ENCODE data around the gene LBHD2.

LBHD2 gene

DNA sequence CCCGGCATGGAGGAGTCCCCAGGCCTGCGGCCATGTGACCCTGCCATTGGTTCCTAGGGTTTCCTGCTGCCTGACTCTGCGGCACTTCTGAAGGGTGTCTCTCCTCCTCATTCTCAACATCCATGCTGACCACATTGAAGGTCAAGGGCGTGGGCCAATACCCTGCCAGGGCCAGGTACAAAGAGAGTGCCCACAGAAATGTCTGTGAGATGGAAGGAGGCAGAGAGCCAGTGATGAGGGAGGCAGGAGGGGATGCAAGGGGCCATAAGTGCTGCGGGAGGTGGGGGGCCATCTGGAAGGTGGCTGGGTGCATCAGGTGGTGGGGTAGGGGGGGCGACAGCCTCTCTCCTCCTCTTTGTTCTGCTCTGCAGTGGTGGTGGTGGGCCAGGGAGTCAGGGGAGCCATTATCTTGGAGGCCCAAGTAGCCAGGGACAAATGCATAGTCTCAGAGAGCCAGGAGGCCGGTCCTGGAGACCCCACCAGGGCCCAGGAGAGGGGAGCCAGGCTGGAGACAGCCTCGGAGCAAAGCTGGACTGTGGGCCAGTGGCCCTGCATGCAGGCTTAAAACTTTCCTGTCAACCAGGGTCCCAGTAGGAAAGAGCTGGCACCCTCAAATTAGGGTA is 13.6 kb upstream of the LBHD2 start:
- DNase-seq: no peak

DNA sequence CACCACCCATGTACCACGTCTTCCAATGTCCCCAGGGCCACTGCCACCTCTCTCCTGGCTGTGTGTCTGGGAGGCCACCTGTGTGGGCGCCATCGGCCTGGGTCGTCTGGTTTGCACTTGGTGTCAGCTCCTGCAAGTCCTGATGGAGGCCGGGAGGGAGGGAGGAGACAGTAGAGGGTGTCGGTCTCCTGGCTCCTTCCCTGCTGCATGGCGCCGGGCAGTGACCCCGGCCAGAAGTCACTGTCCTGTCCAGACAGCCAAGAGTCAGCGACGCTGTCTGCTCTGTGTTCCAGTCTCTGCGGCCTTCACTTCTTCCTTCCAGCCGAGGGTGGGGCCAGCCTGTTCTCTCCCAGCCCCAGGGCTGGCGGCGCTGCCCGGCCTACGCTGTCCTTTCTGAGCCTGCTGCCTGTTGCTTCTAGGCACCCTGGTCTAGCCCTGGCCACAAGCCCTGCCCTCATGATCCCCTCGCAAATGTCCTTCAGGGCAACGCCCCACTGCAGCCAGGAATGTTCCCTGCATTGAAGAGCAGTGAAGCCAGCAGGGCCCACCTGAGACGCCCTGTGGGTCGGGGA is 13.0 kb upstream of the LBHD2 start:
- DNase-seq: no peak

DNA sequence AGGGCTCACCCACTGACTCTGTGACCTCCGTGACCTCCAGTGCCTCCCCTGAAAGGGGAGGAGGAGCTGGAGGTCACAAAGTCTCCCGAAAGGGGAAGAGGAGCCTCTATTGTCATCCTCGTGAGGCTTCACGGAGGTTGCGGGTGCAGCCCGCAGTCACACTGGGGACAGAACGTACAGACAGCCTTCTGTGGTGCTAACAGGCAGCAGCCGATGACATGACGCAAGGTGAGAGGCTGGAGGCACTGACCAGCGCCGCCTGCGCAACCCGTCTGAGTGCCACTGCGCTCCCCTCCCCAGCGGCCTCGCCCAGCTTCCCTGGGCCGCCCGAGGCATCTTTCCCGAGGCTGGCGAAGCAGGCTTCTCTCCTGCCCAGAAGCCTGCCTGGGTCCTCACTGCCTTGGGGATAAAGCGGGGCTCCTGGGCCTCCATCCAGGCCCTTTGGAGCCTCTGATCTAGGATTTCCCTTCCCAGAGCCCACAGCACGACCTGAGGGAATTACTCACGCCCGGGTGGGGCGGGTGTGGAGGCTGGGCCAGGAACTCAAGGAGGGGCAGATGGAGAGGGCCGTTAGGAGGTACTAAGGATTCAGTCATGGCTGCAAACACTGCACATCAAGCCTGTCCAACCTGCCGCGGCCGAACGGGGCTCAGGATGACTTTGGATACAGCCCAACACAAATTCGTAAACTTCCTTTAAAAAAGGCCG is 12.3 kb upstream of the LBHD2 start:
- no peak for DNase-seq

DNA sequence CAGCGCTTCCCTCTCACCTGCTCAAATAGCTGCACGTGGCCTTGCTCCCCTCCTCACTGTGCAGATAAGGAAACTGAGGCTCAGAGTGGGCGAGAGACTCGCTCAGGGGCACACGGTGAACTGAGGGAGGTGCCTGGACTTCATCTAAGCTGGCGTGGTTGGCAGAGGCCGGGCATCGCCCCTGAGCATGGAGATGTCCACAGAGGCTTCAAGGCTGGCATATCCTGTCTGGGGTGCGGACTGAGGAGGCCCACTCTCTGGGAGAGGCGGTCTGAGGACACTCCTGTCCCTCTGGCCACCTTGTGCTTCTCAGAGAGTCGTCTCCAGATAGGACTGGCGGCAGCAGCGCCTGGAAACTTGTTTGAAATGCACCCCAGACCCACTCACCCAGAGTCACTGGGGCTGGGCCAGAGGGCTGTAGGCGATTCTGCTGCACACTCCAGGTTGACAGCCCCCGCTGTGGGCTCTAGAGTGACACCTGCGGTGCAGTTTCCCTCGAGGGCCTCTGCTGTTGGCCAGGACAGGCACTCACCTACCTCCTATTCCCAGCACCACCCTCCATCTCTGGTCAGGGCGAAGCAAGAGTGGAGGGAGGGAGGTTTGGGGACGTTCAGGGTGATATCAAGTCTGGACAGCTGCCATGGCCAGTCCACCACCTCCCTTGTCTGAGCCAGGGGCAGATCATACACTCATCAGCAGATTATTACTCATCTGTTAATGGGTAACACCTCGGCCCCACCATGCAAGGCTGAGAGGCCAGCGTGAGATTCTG is 11.2 kb upstream of the LBHD2 start:
- DNase-seq: no peak

DNA sequence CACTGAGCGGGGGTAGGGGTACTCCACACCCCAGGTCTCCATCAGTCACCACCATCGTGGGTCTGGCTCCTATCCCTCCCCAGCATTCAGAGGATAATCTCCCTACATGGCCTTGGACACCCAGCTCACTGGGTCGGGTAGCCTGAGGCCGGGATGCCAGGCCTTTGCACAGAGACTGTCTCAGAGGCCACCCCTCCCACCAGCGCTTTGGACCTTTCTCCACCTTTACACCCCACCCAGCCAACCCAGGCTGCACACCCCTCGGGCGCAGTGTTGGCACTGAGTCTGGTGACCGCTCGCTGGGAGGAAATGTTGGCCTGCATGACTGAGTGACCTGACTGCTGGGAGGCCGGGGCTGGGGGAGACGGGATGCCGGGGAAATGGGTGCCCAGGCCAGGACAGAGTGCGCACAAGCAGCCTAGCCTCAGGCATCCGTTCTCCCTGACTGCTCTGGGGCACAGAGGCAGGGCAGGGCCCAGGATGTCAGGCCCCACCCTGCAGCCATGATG is 10.6 kb upstream of the LBHD2 start:
- DNase-seq: no peak

DNA sequence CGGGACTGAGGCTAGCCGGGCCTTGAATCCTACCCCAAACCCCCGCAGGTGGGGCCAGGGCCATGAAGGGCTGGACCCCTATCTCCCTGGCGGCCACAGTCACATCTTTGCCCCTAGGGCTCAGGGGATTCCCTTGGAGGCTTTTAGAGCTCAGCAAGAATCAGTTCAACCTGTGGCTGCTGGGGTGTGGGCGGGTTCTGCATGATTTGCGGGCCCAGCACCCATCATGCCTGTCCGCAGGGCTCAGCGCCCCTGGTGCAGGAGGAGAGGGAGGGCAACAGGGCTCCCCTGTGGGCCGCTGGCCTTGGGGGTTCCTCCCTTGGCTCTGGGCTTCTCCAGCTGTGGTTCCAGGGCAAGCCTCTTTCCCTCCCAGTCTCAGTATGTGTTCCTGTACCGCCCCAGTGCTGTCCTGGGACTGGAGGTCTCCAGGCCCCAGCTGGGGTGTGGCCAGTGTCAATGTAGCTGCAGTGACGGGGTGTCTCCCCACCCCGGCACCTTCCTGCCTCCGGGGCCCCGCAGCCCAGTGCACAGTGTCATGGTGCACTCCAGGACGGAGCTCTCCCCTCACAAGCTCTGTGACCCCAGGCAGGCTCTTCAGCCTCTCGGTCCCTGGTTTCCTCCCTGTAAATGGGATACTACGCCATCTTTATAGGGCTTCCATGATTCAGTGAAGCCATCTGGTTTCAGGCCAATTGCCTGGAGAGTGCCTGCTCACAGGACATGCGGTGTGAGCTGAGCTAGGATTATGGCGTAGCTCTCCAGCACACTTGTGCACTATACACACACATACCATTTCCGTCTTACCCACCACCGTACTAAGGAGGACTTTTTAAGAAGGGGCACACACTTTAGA is 9.9 kb upstream of the LBHD2 start:
- DNase-seq: no peak

DNA sequence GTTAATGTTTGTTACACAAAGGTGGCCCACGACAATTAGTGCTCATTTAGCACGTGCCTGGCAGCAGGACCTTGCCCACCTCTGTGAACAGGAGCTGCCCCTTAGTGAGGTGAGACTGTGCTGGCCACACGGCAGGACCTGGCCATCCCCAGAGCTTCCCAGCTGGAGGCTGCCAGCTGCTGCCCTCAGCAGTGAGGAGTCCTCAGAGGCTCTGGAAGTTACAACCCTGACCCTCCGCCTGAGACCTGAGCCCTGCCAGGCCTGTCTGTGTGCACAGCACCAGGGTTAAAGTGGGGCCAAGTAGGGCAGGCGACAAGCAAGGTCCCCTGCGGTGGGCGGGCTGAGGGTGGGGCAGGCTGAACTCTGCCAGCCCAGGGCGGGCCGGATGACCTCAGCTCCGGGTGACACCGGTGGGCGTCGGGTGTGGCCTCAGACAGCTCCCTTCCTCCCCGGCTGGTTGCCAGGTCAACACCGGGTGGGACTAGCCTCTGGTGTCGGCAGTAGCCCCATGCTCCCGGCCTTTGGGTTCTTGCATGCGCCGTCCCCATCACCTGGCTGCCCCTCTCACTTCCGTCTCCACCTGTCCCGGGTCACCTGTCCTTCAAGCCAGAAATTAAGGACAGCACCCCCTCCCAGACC is 9.2 kb upstream of the LBHD2 start:
- DNase-seq: no peak

DNA sequence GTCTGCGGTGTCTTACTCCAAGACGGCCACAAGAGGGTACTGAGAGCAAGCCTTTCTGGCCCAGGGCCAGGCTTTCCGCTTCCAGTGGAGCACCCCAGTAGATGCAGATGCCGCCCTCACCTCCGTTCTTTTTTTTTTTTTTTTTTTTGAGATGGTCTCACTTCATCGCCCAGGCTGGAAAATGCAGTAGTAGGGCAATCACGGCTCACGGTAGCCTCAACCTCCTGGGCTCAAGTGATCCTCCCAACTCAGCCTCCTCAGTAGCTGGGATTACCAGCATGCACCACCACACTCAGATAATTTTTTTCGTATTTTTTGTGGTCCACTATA is 5.6 kb upstream of the LBHD2 start:
- DNase-seq: peak; percentile 89

DNA sequence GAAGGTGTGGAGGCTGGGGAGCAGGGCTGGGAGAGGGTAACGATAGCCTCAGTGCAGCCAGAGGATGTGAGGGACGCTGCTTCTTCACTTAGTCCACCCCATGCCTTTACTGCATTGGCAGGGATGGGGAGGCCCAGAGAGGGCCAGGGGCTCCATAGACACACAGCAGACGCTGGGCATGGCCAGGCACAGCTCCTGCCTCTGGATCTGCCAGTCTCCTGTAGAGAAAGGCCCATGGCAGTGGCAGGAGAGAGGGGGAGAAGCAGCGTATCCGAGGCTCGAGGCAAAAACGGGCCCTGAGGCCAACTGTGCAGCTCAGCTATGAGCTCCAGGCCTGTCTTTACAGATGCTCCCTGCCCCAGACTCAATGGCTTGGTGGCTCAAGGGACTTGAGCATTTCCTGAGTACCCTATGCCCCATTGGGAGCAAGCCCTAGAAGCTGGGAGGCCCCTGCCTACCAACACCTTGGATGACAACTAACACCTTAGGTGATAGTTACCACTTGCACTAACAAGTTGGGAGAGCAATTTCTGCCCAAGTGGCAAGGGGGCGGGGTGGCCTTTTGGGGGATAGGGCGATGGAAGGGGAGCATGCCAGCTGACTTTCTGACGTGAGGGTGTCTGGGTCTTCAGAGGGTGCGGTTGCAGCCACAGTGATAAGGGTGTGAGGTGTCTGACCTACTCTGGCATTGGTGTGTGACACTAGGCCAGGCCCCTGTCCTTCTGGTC is 5.0 kb upstream of the LBHD2 start:
- no peak for DNase-seq

DNA sequence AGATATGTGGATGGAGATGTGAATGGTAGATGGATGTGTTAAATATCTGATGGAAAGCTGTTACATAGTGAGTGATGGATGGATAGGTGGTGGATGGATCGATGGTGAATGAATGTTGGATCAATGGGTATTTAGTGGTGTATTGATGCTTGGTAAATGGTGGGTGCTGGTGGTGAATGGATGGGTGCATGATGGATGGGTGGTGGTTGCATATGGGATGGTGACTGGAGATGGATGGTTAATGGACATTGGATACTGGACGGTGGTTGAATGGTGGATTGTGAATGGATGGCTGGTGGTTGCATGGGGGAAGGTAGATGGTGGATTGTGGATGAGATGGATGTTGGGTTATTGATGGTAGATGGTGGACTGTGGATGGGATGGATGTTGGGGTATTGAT is 2.1 kb upstream of the LBHD2 start:
- no peak for DNase-seq

DNA sequence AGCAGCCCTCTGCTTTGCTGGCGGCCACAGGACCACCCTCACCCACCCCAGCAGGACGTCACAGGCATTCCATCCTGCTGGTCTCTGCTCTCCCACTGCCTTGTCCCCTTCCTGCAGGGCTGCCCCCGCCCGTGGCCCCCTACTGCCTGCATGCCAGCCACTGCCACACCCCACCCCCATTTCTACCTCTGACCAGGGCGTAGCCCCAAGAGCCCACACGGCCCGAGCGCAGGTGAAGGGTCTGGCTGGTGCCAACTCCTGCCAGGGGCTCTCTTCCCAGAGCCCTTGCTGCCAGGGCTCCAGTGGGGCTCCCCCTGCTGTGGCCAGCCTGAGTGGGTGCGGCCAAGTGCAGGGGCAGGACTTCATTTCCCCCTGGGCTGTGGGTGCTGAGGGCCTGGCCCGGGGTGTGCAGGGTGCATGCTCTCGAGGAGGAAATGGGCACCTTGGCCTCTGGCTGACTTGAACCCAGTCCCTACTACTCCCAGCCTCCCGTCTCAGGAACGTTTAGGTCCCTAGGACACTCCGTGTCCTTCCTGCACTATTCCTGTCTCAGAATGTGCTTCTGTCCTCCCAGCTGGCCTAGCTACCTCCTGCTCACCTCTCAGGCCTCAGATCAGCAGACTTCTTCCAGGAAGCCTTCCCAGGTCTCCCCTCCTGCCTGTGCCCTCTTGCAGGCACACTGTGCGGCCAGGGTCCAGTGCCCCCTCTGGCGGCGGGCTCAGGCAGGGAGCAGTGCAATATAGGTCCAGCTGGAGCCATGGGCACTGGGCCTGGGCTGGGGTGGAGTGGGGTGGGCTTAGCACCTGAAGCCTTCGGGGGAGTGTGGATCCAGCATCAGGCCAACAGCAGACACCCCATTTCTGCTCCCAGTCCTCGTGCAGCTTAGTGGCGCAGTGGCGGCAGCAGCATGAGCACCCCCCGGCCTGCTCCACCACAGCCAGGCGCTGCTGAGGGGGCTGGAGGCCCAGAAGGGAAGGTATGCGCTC is 1.4 kb downstream of the LBHD2 start:
- DNase-seq: no peak

DNA sequence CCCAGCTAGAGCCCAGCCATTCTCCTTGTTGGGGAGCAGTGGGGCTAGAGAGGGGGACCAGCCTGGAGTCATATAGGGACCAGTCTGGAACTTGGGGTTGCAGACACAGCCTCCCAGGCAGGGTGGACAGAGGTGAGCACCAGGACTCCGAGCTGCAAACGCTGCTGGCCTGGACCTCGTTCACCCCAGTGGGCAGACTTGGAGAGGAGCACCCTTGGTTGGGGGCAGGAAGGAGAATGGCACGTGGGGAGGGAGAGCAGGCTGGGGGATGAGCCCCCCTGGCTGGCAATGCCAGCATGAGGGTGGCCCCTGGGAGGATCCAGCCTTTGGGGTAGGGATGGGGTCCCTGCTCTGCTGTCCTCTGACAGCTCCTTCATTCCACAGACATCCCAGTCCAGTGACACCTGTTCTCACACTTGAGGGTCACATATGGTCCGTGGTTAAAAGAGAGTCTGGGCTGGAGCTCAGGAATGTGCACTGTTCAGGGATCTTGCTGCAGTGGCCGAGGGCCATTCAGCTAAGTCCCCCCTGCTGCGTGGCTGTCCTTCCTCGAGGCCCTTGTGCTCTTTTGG is 2.8 kb downstream of the LBHD2 start:
- DNase-seq: no peak

DNA sequence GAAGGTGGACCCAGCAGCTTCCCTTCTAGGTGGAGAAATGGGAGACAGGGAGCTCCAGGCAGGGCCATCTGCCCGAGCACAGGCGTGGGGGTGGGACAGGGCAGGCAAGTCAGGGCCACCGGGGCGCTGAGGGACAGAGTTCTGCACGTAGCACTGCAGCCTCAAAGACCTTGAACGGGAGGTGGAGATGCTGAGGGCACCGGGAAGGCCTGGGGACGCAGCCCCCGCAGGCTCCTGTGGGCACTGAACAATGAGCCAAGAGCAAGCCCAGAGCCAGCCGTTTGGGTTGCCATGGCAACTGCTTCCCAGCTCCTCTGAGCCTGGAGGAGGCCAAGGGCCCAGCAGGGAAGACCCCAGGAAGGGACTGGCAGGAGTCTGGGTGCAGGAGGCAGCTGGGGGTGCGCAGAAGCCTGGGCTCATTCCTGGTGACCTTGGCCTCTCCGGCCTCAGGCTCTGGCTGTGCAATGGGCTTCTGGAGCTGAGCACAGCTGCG is 3.4 kb downstream of the LBHD2 start:
- DNase-seq: peak; percentile 38

DNA sequence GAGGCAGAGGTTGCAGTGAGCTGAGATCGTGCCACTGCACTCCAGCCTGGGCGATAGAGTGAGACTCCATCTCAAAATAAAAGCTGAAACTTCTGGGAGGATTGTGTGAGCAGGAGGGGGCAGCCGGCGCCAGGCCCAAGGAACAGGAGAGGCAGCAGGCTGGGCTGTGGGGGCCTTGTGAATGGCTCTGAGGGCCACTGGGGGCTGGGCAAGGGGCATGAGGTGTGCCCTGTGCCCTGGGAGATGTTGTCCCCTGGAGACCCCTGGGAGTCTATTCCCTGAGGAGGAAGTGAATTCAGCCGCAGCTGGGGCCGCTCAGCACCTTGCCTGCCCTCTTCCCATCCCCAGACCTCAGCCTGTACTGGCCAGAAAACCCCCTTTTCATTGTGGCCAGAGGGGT is 4.9 kb downstream of the LBHD2 start:
- no peak for DNase-seq

DNA sequence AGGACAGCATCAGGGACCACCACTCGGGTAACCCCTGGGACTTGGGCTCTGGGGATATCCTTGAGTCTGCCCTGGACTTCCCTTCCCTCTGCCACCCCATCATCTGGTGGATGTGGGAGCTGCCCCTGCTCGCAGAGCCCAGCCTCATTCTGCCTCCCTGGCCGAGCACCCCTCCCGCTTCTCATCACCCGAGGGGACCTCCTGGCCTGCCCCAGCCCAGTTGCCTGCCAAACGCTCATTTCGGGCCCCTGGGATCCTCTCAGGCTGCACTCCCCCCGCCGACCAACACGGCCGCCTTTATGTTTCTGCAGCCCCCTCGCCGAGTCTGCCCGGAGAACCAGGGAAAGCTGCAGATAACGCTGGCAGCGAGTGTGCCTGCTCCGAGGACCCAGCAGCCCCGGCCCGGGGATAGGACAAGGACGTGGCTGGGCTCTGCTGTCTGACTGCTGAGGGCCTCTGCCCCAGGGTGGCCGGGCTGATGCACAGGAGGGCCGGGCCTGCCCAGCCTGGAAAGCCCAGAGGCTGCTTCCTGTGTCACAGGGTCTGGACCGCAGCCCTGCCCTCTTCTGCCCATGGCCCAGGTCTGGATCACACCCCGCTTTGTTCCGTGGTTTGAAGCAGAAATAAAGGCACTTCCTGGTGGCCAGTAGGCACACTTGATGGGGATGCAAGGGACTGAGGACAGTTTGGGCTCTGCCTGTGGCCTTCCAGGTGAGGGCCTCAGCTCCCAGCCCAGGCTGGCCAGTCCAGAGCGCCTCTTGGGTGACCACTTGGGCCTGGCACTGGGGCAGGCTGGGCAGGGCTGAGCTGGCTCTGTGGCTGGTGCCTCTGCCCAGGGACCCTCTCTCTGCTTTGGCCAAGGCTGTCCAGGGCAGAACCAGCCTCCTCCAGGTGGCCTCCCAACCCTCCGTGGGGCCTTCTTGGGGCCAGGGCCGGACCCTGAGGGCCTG is 5.7 kb downstream of the LBHD2 start:
- DNase-seq: no peak

DNA sequence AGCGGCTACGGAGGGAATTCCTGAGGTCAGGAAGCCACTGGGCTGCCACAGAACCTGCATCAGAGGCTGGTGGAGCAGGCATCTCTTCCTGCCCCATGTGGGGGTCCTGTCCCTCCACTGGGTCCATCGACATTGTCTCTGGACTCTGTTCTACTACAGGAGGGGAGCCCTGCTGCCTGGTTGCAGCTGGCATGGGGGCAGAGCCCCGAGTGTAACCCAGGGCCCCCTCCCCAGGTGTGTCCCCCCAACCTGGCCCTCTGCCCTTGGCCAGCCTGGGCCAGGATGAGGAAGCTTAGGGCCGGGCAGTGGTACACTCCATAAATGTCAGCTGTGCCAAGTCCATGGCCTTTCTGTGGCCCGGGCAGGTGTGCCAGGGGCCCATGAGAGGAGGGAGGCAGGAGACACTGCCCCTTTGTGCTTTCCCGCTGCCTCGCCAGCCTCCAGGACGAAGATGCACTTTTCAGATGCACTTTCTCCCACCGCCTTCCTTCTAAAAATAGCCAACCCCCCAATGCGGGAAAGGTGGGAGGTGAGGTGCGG is 6.5 kb downstream of the LBHD2 start:
- no peak for DNase-seq

DNA sequence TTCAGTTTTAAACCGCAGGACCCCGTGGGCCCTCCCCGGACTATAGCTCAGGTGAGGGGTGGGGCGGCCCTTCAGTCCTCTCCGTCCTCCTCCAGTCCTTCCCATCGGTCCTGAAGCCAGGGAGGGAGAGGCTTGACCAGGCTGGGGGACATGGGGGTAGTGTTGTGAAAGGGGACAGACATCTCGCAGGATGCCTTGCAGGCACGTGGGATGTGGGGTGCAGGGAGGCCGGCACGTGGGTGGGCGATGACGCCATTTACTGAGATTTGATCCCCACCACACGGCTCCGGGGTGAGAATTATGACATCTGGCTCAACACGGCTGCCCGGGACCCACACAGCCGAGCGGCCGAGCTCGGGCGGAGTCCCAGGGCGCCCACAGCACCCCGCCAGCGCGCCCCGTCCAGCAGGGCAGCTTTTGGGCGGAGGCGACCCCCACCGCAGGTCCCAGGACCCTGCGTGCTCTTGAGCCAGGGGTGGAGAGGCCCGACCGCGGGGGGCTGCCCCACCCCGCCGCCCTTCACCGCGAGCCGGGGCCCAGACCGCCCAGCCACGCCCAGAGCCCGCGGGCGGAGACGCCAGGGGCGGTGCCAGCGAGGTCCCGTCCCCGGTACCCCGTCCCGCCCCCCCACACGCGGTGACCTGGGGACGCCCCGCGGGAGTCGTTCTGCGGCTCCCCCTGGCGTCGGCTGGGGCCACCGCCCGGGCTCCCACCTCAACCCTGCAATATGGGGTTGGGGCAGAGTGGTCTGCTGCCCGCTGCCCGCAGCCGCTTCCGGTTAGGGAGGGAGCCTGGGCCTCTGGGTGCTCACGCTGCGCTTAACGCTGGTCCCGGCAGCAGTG is 7.3 kb downstream of the LBHD2 start:
- DNase-seq: peak; percentile 47

Data from NCI-H1694 treated with DMSO at 0.1 percent for 48 hours (cell line).